GM23248 (cell line): ENCODE results near the gene RCOR1. TPM values are rescaled to one million over a fixed set of nuclear protein-coding genes. Genes with fewer than 3 reads are reported as not detected.

ENCODE experiments used
- DNase-seq: peaks from one replicate; pipeline ENCODE4 v3.0.0-alpha.2; 2015
- H2AFZ ChIP-seq: fragments of 200-600 bp; sonication (generic); 2 replicates; pipeline ENCODE4 v1.6.1; 2016; ENCODE audit warnings: antibody characterized with exemption
- H3F3A ChIP-seq: fragments of 200-600 bp; sonication (generic); 2 replicates; pipeline ENCODE4 v1.6.1; 2016; ENCODE audit warnings: mild to moderate bottlenecking, antibody characterized with exemption, mixed run types; ENCODE audit not compliant: insufficient read depth
- H3K27ac ChIP-seq: fragments of 200-600 bp; sonication (generic); 2 replicates; pipeline ENCODE4 v1.5.1; 2016; ENCODE audit warnings: mild to moderate bottlenecking
- H3K27me3 ChIP-seq: fragments of 200-600 bp; sonication (generic); replicated peaks from 2 replicates; pipeline ENCODE4 v1.6.1; 2016; ENCODE audit warnings: mild to moderate bottlenecking; ENCODE audit not compliant: insufficient read depth
- H3K36me3 ChIP-seq: fragments of 200-600 bp; sonication (generic); 2 replicates; pipeline ENCODE4 v1.6.1; 2016; ENCODE audit warnings: low read depth, mild to moderate bottlenecking
- H3K4me1 ChIP-seq: fragments of 200-600 bp; sonication (generic); 2 replicates; pipeline ENCODE4 v1.6.1; 2016; ENCODE audit warnings: mild to moderate bottlenecking; ENCODE audit not compliant: insufficient read depth
- H3K4me2 ChIP-seq: fragments of 200-600 bp; sonication (generic); one replicate; pipeline ENCODE4 v1.6.1; 2016; ENCODE audit warnings: mild to moderate bottlenecking; ENCODE audit not compliant: unreplicated experiment
- H3K4me3 ChIP-seq: fragments of 200-600 bp; sonication (generic); 2 replicates; pipeline ENCODE4 v1.5.1; 2016; ENCODE audit warnings: mild to moderate bottlenecking
- H3K79me2 ChIP-seq: fragments of 200-600 bp; sonication (generic); 2 replicates; pipeline ENCODE4 v1.6.1; 2016; ENCODE audit warnings: mild to moderate bottlenecking; ENCODE audit not compliant: insufficient read depth
- H3K9ac ChIP-seq: fragments of 200-600 bp; sonication (generic); 2 replicates; pipeline ENCODE4 v1.6.1; 2016; ENCODE audit warnings: mild to moderate bottlenecking
- H3K9me2 ChIP-seq: fragments of 200-600 bp; sonication (generic); 2 replicates; pipeline ENCODE4 v1.6.1; 2016; ENCODE audit warnings: mixed run types, mild to moderate bottlenecking, moderate library complexity; ENCODE audit not compliant: insufficient read depth
- H3K9me3 ChIP-seq: fragments of 200-600 bp; sonication (generic); one replicate; pipeline ENCODE4 v1.6.1; 2017; ENCODE audit warnings: low read depth
- H4K20me1 ChIP-seq: fragments of 200-600 bp; sonication (generic); 2 replicates; pipeline ENCODE4 v1.6.0; 2016; ENCODE audit not compliant: insufficient read depth
- EZH2 ChIP-seq: fragments of 200-600 bp; sonication (generic); IDR thresholded peaks from 2 replicates; pipeline ENCODE4 v1.6.1; 2018; ENCODE audit warnings: antibody characterized with exemption, mild to moderate bottlenecking; ENCODE audit not compliant: insufficient read depth, poor library complexity, severe bottlenecking
- EZH2phosphoT487 ChIP-seq: fragments of 200-600 bp; sonication (generic); IDR thresholded peaks from 2 replicates; pipeline ENCODE4 v1.6.1; 2018; ENCODE audit warnings: antibody characterized with exemption, moderate library complexity, mild to moderate bottlenecking, low read depth; ENCODE audit not compliant: insufficient read depth
- WGBS, 2 experiments: methylation state at CpG; one replicate each; pipeline ENCODE4 v1.1.6; 2015 to 2017; ENCODE audit warnings: low lambda C conversion rate in 2 of 2, low coverage in 1 of 2; ENCODE audit errors: missing lambda C conversion rate in 2 of 2; 5-methylcytosine and 5-hydroxymethylcytosine counted together
- in situ Hi-C: fragments of 300-500 bp; cut with MboI; formaldehyde crosslinking; loops from 2 replicates; pipeline ENCODE4 v1.15.0; 2020
- polyA plus RNA-seq: library from polyadenylated mRNA; unstranded; fragments of >200 nt; fragmentation: Nextera tagmentation; extraction: Ambion mirVana; gene quantifications from 2 replicates; pipeline ENCODE4 v1.2.1, GENCODE V29; 2016
- total RNA-seq: library from RNA; depleted of rRNA; stranded (reverse); fragments of >200 nt; shearing (Covaris generic); gene quantifications from 2 replicates; pipeline ENCODE4 v1.2.3, GENCODE V29; 2014

The RCOR1 gene
- total and polyA plus RNA-seq, 2 experiments from 2014 or later = 3.2 to 15.6 TPM

DNA sequence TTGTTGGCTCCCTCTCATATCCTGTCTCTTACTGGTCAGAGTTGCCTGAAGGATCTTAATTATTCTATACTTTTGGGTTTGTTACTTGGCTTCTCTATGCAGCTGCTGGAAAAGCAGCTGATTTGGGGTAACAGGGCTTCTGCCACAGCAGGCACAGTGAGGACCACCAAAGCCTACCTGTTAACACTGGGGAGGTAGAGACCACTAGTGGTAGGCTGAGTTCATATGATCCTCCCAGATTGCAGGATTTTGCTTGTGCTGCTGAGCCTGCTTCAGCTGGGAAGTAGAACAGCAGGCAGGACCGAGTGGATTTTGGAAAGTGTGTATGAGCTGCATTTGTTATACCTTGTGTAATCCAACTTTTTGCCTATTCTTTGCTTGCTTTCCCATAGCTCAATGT, 34.1 kb downstream of the RCOR1 start:
- H3K4me2 ChIP-seq = no peak overlapping the region
- no peak overlapping the region for H3K9ac ChIP-seq
- H3K4me1 ChIP-seq = peaks cover 5% of the 10 kb centered on the region
- H3F3A ChIP-seq = peaks cover 5% of the 10 kb centered on the region; the same call in 1 of the 2 replicates
- no peak for DNase-seq
- peaks cover 99% of the 10 kb centered on the region for H3K79me2 ChIP-seq
- no peak overlapping the region for H3K27ac ChIP-seq
- no peak overlapping the region for H2AFZ ChIP-seq
- H3K4me3 ChIP-seq = no peak overlapping the region
- H4K20me1 ChIP-seq = no peaks in the 10 kb centered on the region; the same call in 1 of the 2 replicates
- WGBS, 2 experiments = 64 to 77% methylated on average over 1 of the region's 1 CpG
- no peaks in the 10 kb centered on the region for H3K9me2 ChIP-seq
- H3K36me3 ChIP-seq = no peaks in the 10 kb centered on the region; the same call in 1 of the 2 replicates
- in situ Hi-C loops = no loop called here
- no peak for TF ChIP-seq EZH2phosphoT487
- no peaks in the 10 kb centered on the region for H3K27me3 ChIP-seq
- no peaks in the 10 kb centered on the region for H3K9me3 ChIP-seq

DNA sequence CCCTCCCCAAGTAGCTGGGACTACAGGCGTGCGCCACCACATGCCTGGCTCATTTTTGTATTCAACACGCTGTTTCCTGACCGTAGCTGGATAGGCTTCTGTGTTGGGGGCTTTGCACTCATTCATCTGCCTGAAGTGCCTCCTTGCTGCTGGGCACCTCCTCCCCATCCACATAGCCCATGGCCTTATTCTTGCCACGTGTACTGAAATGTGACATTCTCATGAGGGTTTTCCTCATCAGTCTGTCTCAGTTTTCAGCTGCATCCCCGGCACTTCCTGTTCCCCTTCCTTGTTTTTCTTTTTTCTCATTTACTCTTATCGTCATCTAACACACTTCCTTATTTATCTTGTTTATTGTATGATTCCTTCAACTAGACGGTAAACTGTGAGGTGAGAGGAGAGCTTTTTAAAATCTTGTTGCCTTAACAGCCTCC, 36.6 kb downstream of the RCOR1 start:
- no peak overlapping the region for H3K27ac ChIP-seq
- no peak overlapping the region for H2AFZ ChIP-seq
- in situ Hi-C loops = no loop called here
- H3K79me2 ChIP-seq = peaks cover 99% of the 10 kb centered on the region
- no peak overlapping the region for H3K4me3 ChIP-seq
- H3K9me3 ChIP-seq = no peaks in the 10 kb centered on the region
- H3K9ac ChIP-seq = no peak overlapping the region
- H3K27me3 ChIP-seq = no peaks in the 10 kb centered on the region
- no peak for DNase-seq
- H3F3A ChIP-seq = no peaks in the 10 kb centered on the region
- no peaks in the 10 kb centered on the region for H3K9me2 ChIP-seq
- H3K36me3 ChIP-seq = no peaks in the 10 kb centered on the region; the same call in 1 of the 2 replicates
- TF ChIP-seq EZH2phosphoT487 = no peak
- TF ChIP-seq EZH2 = no peak
- H4K20me1 ChIP-seq = peaks cover 2% of the 10 kb centered on the region
- H3K4me1 ChIP-seq = peaks cover 5% of the 10 kb centered on the region
- H3K4me2 ChIP-seq = no peak overlapping the region
- 84 to 87% methylated on average over 8 of the region's 8 CpGs for WGBS, 2 experiments

DNA sequence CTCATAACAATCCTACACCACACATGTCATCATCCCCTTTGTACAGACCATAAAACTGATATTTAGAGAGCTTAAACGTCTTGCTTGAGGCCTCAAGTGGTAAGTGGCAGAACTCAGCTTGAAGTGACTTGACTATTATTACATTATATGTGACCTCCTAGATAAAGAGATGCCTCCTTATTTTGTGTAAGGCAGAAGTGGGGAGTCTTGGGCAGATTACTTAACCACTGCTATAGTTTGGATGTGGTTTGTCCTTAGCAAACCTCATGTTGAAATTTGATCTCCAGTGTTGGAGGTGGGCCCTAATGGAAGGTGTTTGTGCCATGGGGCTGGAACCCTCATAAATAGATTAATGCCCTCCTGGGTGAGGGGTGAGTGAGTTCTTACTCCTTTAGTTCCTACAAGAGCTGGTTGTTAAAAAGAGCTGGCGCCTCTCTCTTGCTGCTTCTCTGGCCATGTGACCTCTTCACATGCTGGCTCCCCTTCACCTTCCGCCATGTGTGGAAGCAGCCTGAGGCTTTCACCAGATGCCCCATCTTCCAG, 37.4 kb downstream of the RCOR1 start:
- Histone ChIP-seq H3K9me2 (no peaks in the 10 kb centered on the region), H3K27ac (no peak overlapping the region), H3K4me2 (no peak overlapping the region), H3K79me2 (peaks cover 99% of the 10 kb centered on the region), H2AFZ (no peak overlapping the region), H3K9me3 (no peaks in the 10 kb centered on the region), H3K27me3 (no peaks in the 10 kb centered on the region), H3K36me3 (no peaks in the 10 kb centered on the region; the same call in 1 of the 2 replicates), H4K20me1 (peaks cover 2% of the 10 kb centered on the region), H3K4me1 (peaks cover 5% of the 10 kb centered on the region), H3F3A (no peaks in the 10 kb centered on the region), H3K9ac (no peak overlapping the region), H3K4me3 (no peak overlapping the region)
- TF ChIP-seq EZH2 = no peak
- no peak for TF ChIP-seq EZH2phosphoT487
- no peak for DNase-seq
- in situ Hi-C loops = no loop called here
- WGBS, 2 experiments = 69 to 70% methylated on average over 3 of the region's 3 CpGs

DNA sequence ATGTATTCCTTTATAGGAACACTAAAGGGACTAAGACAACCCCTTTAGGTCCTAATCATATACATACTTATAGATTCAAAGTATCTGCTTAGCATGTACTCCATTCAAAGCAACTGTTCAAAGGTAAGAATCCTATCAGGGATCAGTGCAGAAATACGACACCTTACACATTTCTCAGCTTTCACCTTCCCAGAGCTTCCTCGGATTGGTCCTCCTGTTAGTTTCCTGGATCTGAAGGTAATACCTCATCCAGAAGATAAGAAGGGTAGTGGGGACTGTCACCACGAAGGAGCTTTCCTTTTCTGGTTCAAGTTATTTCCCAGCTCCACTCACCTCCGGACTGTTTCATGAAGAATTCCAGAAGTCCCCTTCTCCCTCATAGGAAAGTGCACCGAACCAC, 38.0 kb downstream of the RCOR1 start:
- Histone ChIP-seq H3K9me2 (no peaks in the 10 kb centered on the region), H3K4me2 (no peak overlapping the region), H3K9ac (no peak overlapping the region), H3K4me3 (no peak overlapping the region), H3K4me1 (peaks cover 5% of the 10 kb centered on the region), H3K27me3 (no peaks in the 10 kb centered on the region), H2AFZ (no peak overlapping the region), H3K79me2 (peaks cover 99% of the 10 kb centered on the region), H3F3A (no peaks in the 10 kb centered on the region), H3K27ac (no peak overlapping the region), H3K36me3 (no peaks in the 10 kb centered on the region; the same call in 1 of the 2 replicates), H3K9me3 (no peaks in the 10 kb centered on the region), H4K20me1 (peaks cover 2% of the 10 kb centered on the region)
- 75 to 79% methylated on average over 5 of the region's 5 CpGs for WGBS, 2 experiments
- in situ Hi-C loops = no loop called here
- TF ChIP-seq EZH2 = no peak
- no peak for TF ChIP-seq EZH2phosphoT487
- no peak for DNase-seq
